ENCODE results near the gene DLG5.

The DLG5 gene

DNA sequence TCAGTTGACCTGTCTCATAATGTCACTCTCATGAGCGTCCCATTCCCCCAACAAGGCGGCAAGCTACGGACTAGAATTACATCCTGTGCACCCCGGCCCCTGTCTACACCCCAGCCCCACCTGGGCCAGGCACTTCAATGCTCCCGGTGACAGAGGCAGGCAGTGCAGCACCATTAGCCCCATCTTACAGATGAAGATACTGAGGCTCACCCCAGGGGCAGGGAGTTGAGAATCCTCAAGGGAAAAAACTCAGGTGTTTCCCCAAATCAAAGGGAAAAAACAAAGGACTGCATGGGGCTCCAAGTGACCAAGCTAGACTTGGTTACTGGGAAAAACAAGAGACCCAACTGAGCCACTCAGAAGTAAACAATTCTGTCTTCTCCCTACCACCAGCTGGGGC, 4.5 kb downstream of the DLG5 start:
- no peak overlapping the region for H3K4me3 ChIP-seq (ENCODE audit: low read depth, low read length)
- no peak for TF ChIP-seq CTCF (IDR thresholded peaks at IDR 0.05; ENCODE audit: low read depth, low read length)

- no peak overlapping the region for H3K4me3 ChIP-seq (ENCODE audit: low read depth, low read length)
- no peak for TF ChIP-seq CTCF (IDR thresholded peaks at IDR 0.05; ENCODE audit: low read depth, low read length)
Measured at GRCh38 chr10:77921395-77921794, 5.2 kb downstream of the DLG5 start.

DNA sequence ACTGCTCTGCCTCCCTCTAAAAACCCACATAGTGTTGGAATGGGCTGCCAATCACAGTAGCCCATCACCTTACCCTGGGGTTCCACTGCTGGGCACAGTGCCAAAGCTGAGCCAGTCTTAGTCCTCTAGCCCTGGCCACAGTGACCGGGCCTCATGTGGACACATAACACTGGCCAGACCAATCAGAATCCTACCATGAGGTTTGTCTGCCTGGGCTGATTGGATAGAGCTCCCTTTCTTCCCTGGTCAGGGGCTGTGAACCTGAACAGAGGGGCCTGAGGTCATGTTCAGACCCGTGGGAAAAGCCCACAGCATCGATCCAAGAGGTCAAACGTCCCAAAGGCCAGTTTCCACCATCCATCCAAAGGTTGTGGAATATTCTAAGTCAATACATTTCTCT, 6.1 kb downstream of the DLG5 start:
- no peak for TF ChIP-seq CTCF (IDR thresholded peaks at IDR 0.05; ENCODE audit: low read depth, low read length)

GRCh38 chr10:77919713-77920108, 6.8 kb downstream of the DLG5 start:
- H3K4me3 ChIP-seq (ENCODE audit: low read depth, low read length), result no peak overlapping the region
- TF ChIP-seq CTCF (IDR thresholded peaks at IDR 0.05; ENCODE audit: low read depth, low read length), result no peak

More for the DNA sequence above, 6.1 kb downstream of the DLG5 start:
- no peak overlapping the region for H3K4me3 ChIP-seq (ENCODE audit: low read depth, low read length)

DNA sequence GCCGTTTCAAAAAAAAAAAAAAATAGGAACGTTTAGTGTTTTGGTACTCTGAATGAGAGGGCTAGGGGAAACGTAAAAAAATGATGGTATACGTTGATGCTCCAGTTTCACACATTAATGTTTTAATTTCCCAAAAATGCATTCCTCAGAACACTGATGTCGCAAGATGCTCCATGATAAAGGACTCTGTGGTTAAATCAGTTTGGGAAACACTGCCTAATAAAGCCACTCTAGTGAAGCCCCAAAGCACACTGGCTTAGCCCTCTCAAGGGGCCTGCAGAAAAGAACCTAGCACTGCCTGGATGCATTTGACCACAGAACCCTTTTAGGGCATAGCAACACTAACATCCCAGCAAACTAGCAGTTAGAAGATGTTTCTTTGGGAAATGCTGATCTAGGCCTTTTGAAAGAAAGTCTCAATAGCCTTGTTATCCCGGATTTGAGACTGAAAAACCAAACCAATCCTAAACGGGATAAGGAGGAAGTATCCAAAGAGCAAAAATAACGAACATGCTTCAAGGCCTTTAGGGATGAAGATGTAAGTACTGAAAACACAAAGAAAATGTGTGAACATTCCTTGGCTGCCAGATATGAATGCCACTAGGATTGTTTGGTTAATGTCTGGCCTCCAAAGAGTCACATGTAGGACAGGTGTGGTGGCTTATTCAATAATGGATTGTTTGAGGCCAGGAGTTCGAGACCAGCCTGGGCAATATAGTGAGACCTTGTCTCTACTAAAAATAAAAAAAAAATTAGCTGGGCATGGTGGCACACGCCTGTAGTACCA, 11.0 kb downstream of the DLG5 start:
- no peak overlapping the region for H3K4me3 ChIP-seq (ENCODE audit: low read depth, low read length)
- no peak for TF ChIP-seq CTCF (IDR thresholded peaks at IDR 0.05; ENCODE audit: low read depth, low read length)

GRCh38 chr10:77913090-77913489, 13.5 kb downstream of the DLG5 start:
- TF ChIP-seq CTCF (IDR thresholded peaks at IDR 0.05; ENCODE audit: low read depth, low read length), result no peak
- H3K4me3 ChIP-seq (ENCODE audit: low read depth, low read length), result no peak overlapping the region

- no peak overlapping the region for H3K4me3 ChIP-seq (ENCODE audit: low read depth, low read length)
- TF ChIP-seq CTCF (IDR thresholded peaks at IDR 0.05; ENCODE audit: low read depth, low read length), result no peak
Measured at GRCh38 chr10:77912576-77912975, 14.0 kb downstream of the DLG5 start.
